ENCODE data around the gene DYNC1LI2. TPM values are rescaled to one million over a fixed set of nuclear protein-coding genes. Genes with fewer than 3 reads are reported as not detected.

DYNC1LI2 gene
- total and polyA plus RNA-seq, 2 of the 8 experiments (the other 6 are each of a cell fraction or from before 2014, with no cell fraction given) = 35.0 to 70.8 TPM

- ChIA-PET CTCF (ENCODE audit: partially characterized antibody) (no interaction called here), POLR2A (ENCODE audit: partially characterized antibody) (no interaction called here)
- no peak overlapping the region for H3K23ac ChIP-seq (ENCODE audit: insufficient read length)
Observed at GRCh38 chr16:66787427-66787826, 36.0 kb upstream of the DYNC1LI2 start.

More at GRCh38 chr16:66787427-66787826, 36.0 kb upstream of the DYNC1LI2 start:
- 92% methylated on average over 2 of the region's 2 CpGs; no CpG with 5 or more reads in 1 of the 2 experiments for WGBS, 2 experiments (ENCODE audit: extremely low coverage in 1 of 2, insufficient coverage in 1 of 2, insufficient read length in 1 of 2, insufficient replicate concordance in 2 of 2, low coverage in 1 of 2, low lambda C conversion rate in 2 of 2, missing lambda C conversion rate in 1 of 2)
- no peaks in the 10 kb centered on the region for H3K27me3 ChIP-seq (replicated peaks in 1 of 4; ENCODE audit: control insufficient read depth in 3 of 4, extremely low read depth in 1 of 4, insufficient read depth in 3 of 4, low read length in 3 of 4)
- no peaks in the 10 kb centered on the region for H4K20me1 ChIP-seq (replicated peaks in 1 of 2; ENCODE audit: control insufficient read depth in 1 of 2, insufficient read depth in 2 of 2, low read length in 2 of 2)
- H3K4ac ChIP-seq (replicated peaks; ENCODE audit: insufficient read length, low read depth, low read length) = no peak overlapping the region
- no peak overlapping the region for H4K5ac ChIP-seq (ENCODE audit: insufficient read length, low read depth, low read length)
- H2BK120ac ChIP-seq (replicated peaks; ENCODE audit: low read depth, low read length) = no peak overlapping the region
- TF ChIP-seq SIX5 (IDR thresholded peaks at IDR 0.05; ENCODE audit: low read depth, low read length) (no peak), SP4 (IDR thresholded peaks at IDR 0.05; ENCODE audit: low read length) (no peak), ZNF274 (IDR thresholded peaks at IDR 0.05; ENCODE audit: borderline replicate concordance, extremely low read depth, low read length) (no peak), E2F6 (IDR thresholded peaks at IDR 0.05) (no peak), SP2 (IDR thresholded peaks at IDR 0.05; ENCODE audit: low read length) (no peak), SP1 (IDR thresholded peaks at IDR 0.05; ENCODE audit: low read depth, low read length) (no peak), CHD2 (IDR thresholded peaks at IDR 0.05; ENCODE audit: low read length) (no peak), TEAD4 (IDR thresholded peaks at IDR 0.05; ENCODE audit: low read depth, low read length) (no peak), SRF (IDR thresholded peaks at IDR 0.05; ENCODE audit: low read depth, low read length) (no peak), NRF1 (IDR thresholded peaks at IDR 0.05; ENCODE audit: low read depth, low read length) (no peak), SUZ12 (IDR thresholded peaks at IDR 0.05; ENCODE audit: low read length) (no peak), TAF7 (optimal IDR thresholded peaks at IDR 0.05; ENCODE audit: borderline replicate concordance, low read depth, low read length) (no peak), TBP (IDR thresholded peaks at IDR 0.05; ENCODE audit: low read depth, low read length) (no peak), KDM1A (IDR thresholded peaks at IDR 0.05; ENCODE audit: borderline replicate concordance, low read length) (no peak), HDAC2 (IDR thresholded peaks at IDR 0.05; ENCODE audit: borderline replicate concordance in 1 of 2, low read depth in 2 of 2, low read length in 2 of 2) (no peak)
- FAIRE-seq (no peak), DNase-seq (ENCODE audit: low read depth in 1 of 2, low spot score in 2 of 2) (no peak)
- no peak overlapping the region for H2BK20ac ChIP-seq (ENCODE audit: low read length)
- H3K4me3 ChIP-seq (ENCODE audit: extremely low read depth in 1 of 4, insufficient read depth in 2 of 4, low read depth in 3 of 4, low read length in 4 of 4) = no peak overlapping the region
- H2BK12ac ChIP-seq (ENCODE audit: low read depth, low read length) = no peak overlapping the region
- H3K23me2 ChIP-seq (ENCODE audit: low read depth, low read length) = no peaks in the 10 kb centered on the region
- H3K79me2 ChIP-seq (ENCODE audit: control insufficient read depth in 1 of 2, insufficient read depth in 2 of 2, low read length in 2 of 2) = no peaks in the 10 kb centered on the region
- H3K9me3 ChIP-seq (ENCODE audit: insufficient read depth in 2 of 2, low read depth in 1 of 2, low read length in 1 of 2) = no peaks in the 10 kb centered on the region
- H3K4me1 ChIP-seq (replicated peaks in 1 of 4; ENCODE audit: control insufficient read depth in 3 of 4, insufficient read depth in 4 of 4, low read length in 3 of 4) = no peaks in the 10 kb centered on the region
- H3K79me1 ChIP-seq (ENCODE audit: low read depth, low read length) = no peaks in the 10 kb centered on the region
- no peak overlapping the region for H3K14ac ChIP-seq (ENCODE audit: insufficient read length)
- H2BK15ac ChIP-seq (ENCODE audit: low read length) = no peak overlapping the region
- H2AFZ ChIP-seq (ENCODE audit: low read length) = no peak overlapping the region
- H3K56ac ChIP-seq (replicated peaks; ENCODE audit: insufficient read length, low read depth, low read length) = no peak overlapping the region
- H3K9ac ChIP-seq (replicated peaks in 1 of 4; ENCODE audit: extremely low read depth in 1 of 4, low read depth in 3 of 4, low read length in 3 of 4) = no peak overlapping the region
- H3K18ac ChIP-seq (ENCODE audit: extremely low read depth, low read length) = no peak overlapping the region
- no peak overlapping the region for H4K91ac ChIP-seq (replicated peaks; ENCODE audit: insufficient read length, low read length)
- no peak overlapping the region for H2BK5ac ChIP-seq (ENCODE audit: low read depth, low read length)
- no peak overlapping the region for H3K27ac ChIP-seq (ENCODE audit: low read depth, low read length)
- no peaks in the 10 kb centered on the region for H3K36me3 ChIP-seq (ENCODE audit: control insufficient read depth in 2 of 4, insufficient read depth in 4 of 4, low read length in 3 of 4)
- H4K8ac ChIP-seq (ENCODE audit: extremely low read depth, insufficient read depth, low read length) = no peak overlapping the region
- no peak overlapping the region for H3K4me2 ChIP-seq (ENCODE audit: insufficient read depth in 1 of 2, low read depth in 2 of 2, low read length in 2 of 2)
- no peak overlapping the region for H2AK5ac ChIP-seq (ENCODE audit: low read depth, low read length)
